SU-DHL-6 (cell line): ENCODE data around the gene ADAM10.

Experiments used
- EZH2phosphoT487 ChIP-seq: fragments of 200-600 bp; sonication (generic), shearing (Covaris generic); conservative IDR thresholded peaks from 2 replicates; pipeline ENCODE4 v1.6.1; 2018; ENCODE audit warnings: mild to moderate bottlenecking, antibody characterized with exemption, low read length, moderate library complexity, mixed read lengths
- TF ChIP-seq, protein P1 (sequence below): fragments of 200-600 bp; sonication (generic); IDR thresholded peaks from one replicate; pipeline ENCODE4 v1.5.1; 2017; ENCODE audit warnings: antibody characterized with exemption, mild to moderate bottlenecking, low read length, moderate library complexity; ENCODE audit not compliant: insufficient read depth, poor library complexity, severe bottlenecking

DNA sequence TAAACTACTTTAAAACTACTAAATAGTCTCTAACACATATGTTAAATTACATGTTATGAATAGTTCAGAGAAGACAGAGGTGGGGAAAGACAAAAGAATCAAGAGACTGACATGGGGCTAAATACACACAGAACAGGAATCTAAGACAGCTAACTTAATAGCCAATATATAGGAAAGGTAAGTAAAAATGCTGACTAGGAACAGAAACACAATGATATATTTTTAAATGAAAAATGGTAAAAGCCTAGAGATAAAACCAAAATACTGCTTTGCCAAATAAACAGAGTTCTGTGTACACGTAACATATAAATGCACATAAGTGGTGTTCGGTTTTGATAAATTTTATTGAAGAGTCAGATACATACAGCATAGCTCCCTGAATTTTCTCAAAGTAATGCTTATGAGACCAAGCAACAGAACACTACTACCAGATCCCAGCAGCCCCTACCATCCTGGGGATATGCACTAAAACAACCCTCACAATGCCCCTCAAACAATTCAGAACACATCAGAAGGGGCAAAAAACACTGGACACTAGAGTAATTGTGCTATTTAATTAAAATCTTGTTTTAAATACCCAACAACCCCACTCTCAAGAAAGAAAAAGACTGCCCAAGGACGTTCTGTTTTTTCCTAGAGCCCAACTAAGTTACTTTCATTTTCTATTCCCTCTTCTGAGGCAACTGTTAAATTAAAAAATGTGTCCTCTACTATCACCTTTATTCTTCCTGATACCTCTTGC is 121.1 kb downstream of the ADAM10 start:
- TF ChIP-seq, protein P1, sequence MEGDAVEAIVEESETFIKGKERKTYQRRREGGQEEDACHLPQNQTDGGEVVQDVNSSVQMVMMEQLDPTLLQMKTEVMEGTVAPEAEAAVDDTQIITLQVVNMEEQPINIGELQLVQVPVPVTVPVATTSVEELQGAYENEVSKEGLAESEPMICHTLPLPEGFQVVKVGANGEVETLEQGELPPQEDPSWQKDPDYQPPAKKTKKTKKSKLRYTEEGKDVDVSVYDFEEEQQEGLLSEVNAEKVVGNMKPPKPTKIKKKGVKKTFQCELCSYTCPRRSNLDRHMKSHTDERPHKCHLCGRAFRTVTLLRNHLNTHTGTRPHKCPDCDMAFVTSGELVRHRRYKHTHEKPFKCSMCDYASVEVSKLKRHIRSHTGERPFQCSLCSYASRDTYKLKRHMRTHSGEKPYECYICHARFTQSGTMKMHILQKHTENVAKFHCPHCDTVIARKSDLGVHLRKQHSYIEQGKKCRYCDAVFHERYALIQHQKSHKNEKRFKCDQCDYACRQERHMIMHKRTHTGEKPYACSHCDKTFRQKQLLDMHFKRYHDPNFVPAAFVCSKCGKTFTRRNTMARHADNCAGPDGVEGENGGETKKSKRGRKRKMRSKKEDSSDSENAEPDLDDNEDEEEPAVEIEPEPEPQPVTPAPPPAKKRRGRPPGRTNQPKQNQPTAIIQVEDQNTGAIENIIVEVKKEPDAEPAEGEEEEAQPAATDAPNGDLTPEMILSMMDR: no peak
- no peak for TF ChIP-seq EZH2phosphoT487
